ENCODE data around the gene TMEM115.

The TMEM115 gene, protein sequence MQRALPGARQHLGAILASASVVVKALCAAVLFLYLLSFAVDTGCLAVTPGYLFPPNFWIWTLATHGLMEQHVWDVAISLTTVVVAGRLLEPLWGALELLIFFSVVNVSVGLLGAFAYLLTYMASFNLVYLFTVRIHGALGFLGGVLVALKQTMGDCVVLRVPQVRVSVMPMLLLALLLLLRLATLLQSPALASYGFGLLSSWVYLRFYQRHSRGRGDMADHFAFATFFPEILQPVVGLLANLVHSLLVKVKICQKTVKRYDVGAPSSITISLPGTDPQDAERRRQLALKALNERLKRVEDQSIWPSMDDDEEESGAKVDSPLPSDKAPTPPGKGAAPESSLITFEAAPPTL

GRCh38 chr3:50358911-50359759 lies at the start of gene TMEM115:
Gene TMEM115, minus strand, starts transcription at chr3:50359521. Its CDS starts 458 bp downstream, at chr3:50359063.
- DNase-seq = peak; percentile 98

- no peak for DNase-seq
Observed at GRCh38 chr3:50408443-50408944, 49.2 kb upstream of the TMEM115 start.

DNA sequence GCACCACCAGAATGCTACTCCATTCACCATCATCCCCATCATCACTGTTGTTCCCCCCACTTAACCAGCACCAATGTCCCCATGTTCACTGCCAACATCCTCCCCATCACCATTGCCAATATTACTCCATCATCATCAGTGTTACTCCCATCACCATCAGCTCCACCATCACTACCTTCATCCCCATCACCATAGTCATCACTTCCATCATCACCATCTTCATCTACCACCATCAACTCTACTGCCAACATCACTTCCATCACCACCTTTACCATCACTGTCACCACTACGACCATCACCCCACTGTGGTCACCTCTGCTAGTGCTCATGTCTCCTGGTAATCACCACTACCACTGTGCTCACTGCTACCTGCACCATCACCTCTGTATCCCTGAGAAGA lies 47.2 kb upstream of the TMEM115 start:
- no peak for DNase-seq

GRCh38 chr3:50405249-50405648 lies 45.9 kb upstream of the TMEM115 start:
- peak in 1 of 2 donors; percentile 8 for DNase-seq

DNA sequence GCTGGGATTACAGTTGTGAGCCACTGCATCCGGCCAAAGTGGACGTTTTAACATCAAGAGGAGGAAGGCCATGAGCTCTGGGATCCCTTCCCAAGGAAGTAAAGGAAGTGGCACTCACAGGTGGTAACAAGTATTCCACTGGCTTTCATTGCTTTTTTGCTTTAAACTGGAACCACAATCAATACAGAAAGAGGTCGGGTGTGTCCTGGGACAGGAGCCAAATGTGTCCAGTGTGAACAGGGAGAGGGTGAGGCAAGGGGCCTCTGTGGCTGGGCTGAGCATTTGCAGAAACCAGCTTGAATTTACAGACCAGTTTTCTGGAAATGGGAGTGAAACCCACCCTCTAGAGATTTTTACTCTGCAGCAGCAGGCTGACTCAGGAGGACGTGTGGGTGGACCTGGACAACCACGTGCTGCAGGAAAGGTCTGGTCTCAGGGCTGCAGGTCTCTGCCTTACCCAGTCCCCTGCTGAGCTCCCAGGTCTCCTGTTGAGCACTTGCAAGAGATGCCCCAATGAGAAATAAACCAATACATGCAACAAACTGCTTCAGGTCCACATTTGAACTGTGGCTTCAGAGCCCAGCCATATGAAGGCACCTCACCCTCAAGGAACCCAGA lies 42.8 kb upstream of the TMEM115 start:
- DNase-seq = no peak

DNA sequence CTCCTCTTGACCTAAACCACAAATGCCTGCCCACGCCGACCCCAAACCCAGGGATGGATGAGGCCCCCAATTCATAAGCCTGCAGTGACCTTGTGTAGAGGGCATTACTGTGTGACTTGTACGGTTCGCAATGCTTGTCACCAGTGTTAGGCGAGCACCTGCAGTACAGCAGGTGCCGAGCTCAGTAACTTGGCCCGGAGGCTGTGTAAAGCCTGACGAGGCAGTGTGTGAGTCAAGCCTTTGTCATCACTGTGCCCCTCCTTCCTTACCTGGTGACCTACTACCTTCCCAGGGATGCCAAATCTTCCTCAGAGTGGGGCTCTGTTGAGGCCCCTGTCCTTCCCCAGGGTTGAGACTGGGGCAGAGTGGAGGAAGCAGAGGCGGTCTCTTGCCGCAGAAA lies 37.2 kb upstream of the TMEM115 start:
- DNase-seq = no peak

GRCh38 chr3:50395070-50395860 lies 35.9 kb upstream of the TMEM115 start:
- peak; percentile 6 to 33 for DNase-seq

- DNase-seq = no peak
Observed at GRCh38 chr3:50393061-50393460, 33.7 kb upstream of the TMEM115 start.

GRCh38 chr3:50392101-50392715 lies 32.9 kb upstream of the TMEM115 start:
- no peak for DNase-seq

DNA sequence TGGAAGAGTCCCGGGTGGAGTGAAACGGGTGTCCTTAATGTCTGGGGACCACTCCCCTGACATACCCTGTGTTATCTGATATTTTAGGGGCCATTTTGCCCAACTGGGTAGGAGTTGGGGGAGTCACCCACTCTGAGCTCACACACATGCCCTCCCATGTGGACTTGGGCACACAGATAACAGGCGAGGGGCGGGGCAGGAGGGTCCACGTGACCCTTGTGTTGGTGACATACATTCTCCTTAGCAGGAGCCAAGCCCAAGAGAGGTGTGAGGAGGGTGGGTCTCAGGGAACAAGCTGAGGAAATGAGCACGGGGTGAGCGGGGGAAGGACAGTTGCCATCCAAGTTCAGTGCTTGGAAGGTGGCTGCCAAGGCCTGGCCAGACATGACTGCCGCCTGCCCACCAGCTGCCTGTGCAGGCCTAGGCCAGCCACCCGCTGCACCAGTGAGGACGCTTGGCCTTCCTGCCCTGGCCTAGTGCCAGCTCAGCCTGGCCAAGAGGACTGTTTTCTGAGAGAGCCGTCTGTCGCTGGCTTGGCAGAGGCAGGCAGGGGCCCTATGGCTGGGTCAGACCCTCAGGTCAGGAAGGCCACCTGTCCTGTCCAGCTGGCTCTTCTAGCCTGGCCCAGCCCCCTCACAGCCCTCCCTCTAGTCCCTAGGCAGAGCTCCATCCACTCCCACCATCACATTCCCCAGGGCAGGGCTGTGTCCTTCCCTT lies 31.3 kb upstream of the TMEM115 start:
- no peak for DNase-seq

GRCh38 chr3:50389414-50389767 lies 30.1 kb upstream of the TMEM115 start:
- DNase-seq = no peak

DNA sequence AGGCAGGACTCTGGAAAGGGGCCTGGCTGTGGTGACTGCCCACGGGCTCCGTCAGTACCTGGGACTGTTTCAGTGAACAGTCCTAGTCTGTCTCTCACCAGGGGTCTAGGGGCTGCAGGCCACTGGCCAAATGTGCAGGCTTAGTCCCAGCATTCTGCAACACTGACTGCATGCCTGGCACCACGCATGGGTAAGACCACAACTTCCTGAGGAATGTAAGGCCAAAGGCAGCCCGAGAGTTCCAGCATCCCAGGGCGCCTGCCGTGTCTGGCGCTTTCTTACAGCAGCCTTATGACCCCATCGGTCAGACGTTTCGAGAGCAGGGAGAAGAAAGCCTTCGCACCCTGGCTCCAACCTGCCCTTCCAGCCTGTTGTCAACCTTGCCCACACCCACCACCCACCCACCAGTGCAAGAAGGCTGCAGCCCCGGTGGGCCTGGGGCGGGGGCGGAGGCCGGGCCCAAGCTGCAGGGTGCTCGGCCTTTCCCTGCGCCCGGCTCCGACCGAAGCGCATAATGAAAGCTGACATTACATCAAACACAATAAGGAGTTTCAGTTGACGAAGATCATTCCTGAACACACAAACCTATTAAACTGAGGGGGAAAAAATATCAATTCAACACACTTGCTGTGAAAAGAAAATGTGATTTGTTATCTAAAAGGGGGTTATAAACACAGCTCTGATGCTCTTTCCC lies 29.5 kb upstream of the TMEM115 start:
- DNase-seq = no peak

DNA sequence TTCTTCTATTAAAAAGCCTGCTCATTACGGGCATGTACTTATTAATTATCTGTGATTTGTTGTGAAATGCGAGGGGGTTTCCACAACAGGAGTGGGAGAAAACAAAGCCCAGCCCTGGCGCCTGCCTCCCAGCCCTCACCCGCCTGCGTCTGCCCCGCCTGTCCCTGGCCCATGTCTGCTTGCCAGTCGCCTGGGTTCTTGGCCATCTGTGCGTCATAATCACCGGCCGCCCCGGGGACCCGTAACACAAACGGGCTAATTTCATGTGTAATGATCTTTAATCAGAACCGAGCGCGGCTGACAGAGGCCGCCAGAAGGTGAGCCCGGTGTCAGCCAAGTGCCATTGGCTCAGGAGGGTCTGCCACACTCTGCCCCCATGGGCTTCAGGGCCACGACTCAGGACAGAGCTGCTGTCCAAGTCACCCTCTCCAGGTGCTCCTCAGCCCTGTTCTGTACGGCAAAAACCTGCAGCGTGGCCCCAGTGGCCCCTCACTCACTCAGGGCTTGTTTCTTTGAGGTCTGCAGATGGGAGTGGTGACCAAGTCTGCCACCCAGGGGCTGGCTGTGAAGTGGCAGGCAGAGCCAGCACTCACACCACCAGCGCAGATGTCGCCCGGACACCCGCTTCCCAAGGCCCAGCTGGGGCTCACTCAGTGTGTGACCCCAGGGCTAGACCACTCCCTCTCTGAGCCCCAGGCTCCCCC lies 28.8 kb upstream of the TMEM115 start:
- no peak for DNase-seq

GRCh38 chr3:50385754-50386153 lies 26.4 kb upstream of the TMEM115 start:
- DNase-seq = no peak

DNA sequence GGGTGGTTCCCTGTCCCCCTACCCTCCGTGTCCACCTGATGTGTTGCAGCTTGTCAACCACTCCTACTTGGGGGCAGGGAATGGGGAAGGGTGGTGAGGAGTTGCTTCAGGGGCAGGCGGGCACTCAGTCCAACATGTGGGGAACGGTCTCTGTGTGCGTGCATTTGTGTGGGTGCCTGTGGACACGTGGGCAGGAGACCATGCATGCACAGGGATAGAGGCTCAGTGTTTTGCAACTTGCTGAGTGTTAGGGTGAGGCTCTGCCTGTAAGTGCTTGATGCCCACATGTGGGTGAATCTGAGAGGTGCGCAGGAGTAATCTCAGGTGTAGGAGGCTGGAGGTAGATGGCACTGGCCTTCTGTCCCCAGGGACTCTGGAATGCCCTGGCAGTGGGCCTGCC lies 24.4 kb upstream of the TMEM115 start:
- DNase-seq = no peak

- no peak for DNase-seq
Observed at GRCh38 chr3:50382722-50383121, 23.4 kb upstream of the TMEM115 start.

GRCh38 chr3:50381383-50381782 lies 22.1 kb upstream of the TMEM115 start:
- DNase-seq = no peak

DNA sequence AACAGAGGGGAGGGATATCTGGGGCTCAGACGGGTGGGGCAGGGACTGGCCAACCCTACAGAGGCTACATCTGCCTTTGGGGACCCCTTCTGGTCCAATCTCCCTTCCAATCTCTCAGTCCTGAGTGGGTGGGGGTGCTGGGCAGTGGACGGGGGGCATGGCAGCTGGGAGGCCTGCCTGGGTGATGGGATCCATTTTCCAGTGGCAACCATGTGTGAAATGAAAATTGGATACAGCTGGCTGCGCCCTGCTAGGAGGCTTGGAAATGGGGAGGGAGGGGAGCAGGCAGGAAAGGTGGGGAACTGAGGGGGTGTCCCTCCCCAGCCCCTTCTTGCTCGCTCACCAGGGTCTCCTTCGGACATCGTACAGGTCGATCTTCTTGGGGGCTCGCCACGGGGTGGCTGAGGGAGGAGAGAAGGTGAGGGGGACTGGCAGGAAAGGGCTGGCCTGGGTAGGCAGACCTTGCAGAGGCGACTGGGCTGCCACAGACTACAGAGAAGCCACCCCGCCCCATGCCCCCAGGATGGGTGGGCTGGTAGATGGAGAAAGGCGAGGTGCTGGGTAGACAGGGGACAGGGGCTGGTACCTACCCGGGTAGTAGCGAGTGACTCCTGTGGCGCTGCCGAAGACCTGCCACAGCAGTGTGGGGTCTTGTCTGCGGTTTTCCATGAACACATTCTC lies 21.2 kb upstream of the TMEM115 start:
- DNase-seq = no peak

- DNase-seq = no peak
Observed at GRCh38 chr3:50378757-50379156, 19.4 kb upstream of the TMEM115 start.

DNA sequence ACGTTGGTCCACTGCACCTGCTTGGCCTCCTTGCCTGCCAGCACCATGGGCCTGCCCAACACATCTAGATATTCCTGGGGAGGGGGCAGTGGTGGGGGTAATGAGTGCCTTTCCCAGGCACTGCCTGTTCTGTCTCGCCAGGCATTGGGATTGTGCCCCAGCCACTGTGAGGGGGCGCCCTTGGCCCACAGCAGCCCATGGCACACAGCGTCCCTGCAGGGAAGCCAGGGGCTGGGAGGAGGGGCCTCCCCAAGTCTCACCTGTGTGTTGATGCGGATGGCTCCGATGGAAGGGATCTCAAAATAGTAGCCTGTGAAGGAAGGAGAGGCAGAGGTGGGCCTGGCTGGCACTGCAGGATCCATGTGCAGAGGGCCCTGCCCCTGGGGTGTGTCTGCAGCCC lies 18.7 kb upstream of the TMEM115 start:
- no peak for DNase-seq

All from CD4-positive, alpha-beta T cell treated with Interferon alpha-2 for 1 hour (primary cell).